ENCODE data around the gene KCNQ1OT1. TPM values are rescaled to one million over a fixed set of nuclear protein-coding genes. Genes with fewer than 3 reads are reported as not detected.

KCNQ1OT1 gene
- total and polyA plus RNA-seq, 9 of the 15 experiments (the other 6 are each of a cell fraction or from before 2014, with no cell fraction given), result 0.04 to 2.3 (median 0.74) TPM

DNA sequence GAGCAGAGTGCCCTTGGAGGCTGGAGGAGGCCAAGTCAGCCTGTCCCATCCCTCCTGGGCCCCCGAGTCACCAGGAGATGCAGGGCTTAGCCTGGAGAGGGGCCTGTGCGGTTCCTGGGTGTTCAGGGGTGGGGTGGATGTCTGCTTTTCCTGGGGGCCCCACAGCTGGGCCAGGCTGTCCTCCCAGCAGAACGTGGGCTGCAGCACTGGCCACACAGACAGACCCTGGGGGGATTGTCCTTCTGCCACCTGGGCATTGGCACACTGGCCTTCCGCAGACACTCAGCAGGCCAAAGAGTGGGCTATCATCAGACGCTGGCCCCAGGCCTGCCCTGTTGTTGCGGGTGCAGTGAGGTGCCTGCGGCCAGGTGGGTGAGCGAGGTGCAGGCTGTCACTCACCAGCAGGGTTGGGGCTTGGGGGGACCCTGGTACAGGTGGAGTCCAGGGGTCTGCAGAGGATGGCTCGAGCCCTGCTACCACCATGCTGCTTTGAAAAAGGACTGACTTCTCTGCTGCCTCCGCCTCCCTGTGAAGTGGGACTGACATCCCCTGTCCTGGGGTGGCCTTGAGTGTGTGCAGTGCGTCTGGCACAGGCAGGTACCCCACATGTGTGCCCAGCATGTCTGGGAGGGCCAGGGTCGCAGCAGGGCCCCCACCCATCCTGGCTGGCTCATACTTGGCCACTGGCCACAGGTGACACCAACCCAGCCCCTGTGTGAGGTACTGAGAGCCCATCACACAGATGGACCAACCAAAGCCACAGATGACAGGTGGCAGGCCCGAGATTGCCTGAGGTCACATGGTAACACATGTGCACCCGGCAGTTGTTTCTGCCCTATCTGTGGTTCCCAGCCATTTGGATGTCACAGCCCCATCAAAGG is 39.0 kb upstream of the KCNQ1OT1 start (continued):
- TF ChIP-seq NCOR1 (IDR thresholded peaks at IDR 0.05) (peak; percentile 63; the same call in 1 of the 2 replicates), NFRKB (IDR thresholded peaks at IDR 0.05; ENCODE audit: low read depth) (no peak), TARDBP (IDR thresholded peaks at IDR 0.05) (no peak), ASH1L (IDR thresholded peaks at IDR 0.05; ENCODE audit: borderline replicate concordance, low read depth, partially characterized antibody) (no peak), SP2 (IDR thresholded peaks at IDR 0.05; ENCODE audit: extremely low read depth, low read depth, low read length, poor library complexity, severe bottlenecking) (no peak), MCM2 (IDR thresholded peaks at IDR 0.05; ENCODE audit: low read depth) (no peak), SP1 (CRISPR knock-in tag; IDR thresholded peaks at IDR 0.05) (no peak), NR2F6 (CRISPR knock-in tag; IDR thresholded peaks at IDR 0.05) (no peak), POLR2A (conservative IDR thresholded peaks at IDR 0.05) (no peak), GTF2F1 (IDR thresholded peaks at IDR 0.05; ENCODE audit: low read depth, low read length) (no peak), L3MBTL2 (IDR thresholded peaks at IDR 0.05) (0 out of 2 replicates have a peak, but pooled peaks have one; percentile 14), CBX2 (IDR thresholded peaks at IDR 0.05; ENCODE audit: insufficient read depth, low read length, poor library complexity, severe bottlenecking) (no peak), SRSF9 (IDR thresholded peaks at IDR 0.05; ENCODE audit: borderline replicate concordance, low read depth, low read length) (no peak), HMGN3 (IDR thresholded peaks at IDR 0.05; ENCODE audit: borderline replicate concordance, extremely low read depth, insufficient read length, low read depth, low read length) (no peak), BCOR (IDR thresholded peaks at IDR 0.05) (no peak), TCF3 (CRISPR knock-in tag; IDR thresholded peaks at IDR 0.05) (peak; percentile 87), NR3C1 (CRISPR knock-in tag; IDR thresholded peaks at IDR 0.05) (no peak)
- TF ChIP-seq, protein P1, sequence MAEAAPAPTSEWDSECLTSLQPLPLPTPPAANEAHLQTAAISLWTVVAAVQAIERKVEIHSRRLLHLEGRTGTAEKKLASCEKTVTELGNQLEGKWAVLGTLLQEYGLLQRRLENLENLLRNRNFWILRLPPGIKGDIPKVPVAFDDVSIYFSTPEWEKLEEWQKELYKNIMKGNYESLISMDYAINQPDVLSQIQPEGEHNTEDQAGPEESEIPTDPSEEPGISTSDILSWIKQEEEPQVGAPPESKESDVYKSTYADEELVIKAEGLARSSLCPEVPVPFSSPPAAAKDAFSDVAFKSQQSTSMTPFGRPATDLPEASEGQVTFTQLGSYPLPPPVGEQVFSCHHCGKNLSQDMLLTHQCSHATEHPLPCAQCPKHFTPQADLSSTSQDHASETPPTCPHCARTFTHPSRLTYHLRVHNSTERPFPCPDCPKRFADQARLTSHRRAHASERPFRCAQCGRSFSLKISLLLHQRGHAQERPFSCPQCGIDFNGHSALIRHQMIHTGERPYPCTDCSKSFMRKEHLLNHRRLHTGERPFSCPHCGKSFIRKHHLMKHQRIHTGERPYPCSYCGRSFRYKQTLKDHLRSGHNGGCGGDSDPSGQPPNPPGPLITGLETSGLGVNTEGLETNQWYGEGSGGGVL (CRISPR knock-in tag; IDR thresholded peaks at IDR 0.05), result no peak
- TF ChIP-seq, protein P2, sequence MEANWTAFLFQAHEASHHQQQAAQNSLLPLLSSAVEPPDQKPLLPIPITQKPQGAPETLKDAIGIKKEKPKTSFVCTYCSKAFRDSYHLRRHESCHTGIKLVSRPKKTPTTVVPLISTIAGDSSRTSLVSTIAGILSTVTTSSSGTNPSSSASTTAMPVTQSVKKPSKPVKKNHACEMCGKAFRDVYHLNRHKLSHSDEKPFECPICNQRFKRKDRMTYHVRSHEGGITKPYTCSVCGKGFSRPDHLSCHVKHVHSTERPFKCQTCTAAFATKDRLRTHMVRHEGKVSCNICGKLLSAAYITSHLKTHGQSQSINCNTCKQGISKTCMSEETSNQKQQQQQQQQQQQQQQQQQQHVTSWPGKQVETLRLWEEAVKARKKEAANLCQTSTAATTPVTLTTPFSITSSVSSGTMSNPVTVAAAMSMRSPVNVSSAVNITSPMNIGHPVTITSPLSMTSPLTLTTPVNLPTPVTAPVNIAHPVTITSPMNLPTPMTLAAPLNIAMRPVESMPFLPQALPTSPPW (CRISPR knock-in tag; IDR thresholded peaks at IDR 0.05), result no peak
- TF ChIP-seq, protein P3, sequence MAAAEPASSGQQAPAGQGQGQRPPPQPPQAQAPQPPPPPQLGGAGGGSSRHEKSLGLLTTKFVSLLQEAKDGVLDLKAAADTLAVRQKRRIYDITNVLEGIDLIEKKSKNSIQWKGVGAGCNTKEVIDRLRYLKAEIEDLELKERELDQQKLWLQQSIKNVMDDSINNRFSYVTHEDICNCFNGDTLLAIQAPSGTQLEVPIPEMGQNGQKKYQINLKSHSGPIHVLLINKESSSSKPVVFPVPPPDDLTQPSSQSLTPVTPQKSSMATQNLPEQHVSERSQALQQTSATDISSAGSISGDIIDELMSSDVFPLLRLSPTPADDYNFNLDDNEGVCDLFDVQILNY (CRISPR knock-in tag; IDR thresholded peaks at IDR 0.05), result no peak
- TF ChIP-seq, protein P4, sequence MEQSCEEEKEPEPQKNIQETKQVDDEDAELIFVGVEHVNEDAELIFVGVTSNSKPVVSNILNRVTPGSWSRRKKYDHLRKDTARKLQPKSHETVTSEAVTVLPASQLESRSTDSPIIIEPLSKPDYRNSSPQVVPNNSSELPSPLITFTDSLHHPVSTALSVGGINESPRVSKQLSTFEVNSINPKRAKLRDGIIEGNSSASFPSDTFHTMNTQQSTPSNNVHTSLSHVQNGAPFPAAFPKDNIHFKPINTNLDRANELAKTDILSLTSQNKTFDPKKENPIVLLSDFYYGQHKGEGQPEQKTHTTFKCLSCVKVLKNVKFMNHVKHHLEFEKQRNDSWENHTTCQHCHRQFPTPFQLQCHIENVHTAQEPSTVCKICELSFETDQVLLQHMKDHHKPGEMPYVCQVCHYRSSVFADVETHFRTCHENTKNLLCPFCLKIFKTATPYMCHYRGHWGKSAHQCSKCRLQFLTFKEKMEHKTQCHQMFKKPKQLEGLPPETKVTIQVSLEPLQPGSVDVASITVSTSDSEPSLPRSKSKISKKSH (CRISPR knock-in tag; IDR thresholded peaks at IDR 0.05), result no peak
